NK-92 treated with Interleukin-12 subunit alpha and Interleukin-12 subunit beta, amount 100 ng/mL, for 24 hours (cell line): ENCODE data around the gene CSTF2.

ENCODE experiments used
- DNase-seq: peaks from one replicate; lab custom pipeline; 2025; lab: John Stamatoyannopoulos, UW

Gene CSTF2

GRCh38 chrX:100871594-100872560, 51.7 kb downstream of the CSTF2 start:
- no peak for DNase-seq

- DNase-seq = no peak
These were observed 54.1 kb downstream of the CSTF2 start, which contains the start of gene NOX1 for GRCh38 chrX:100874325-100874724. Gene NOX1 (minus strand): TSS chrX:100874359. CDS start chrX:100874139, 220 bp downstream.

- no peak for DNase-seq
These were observed 60.2 kb downstream of the CSTF2 start for GRCh38 chrX:100880368-100880767.

DNA sequence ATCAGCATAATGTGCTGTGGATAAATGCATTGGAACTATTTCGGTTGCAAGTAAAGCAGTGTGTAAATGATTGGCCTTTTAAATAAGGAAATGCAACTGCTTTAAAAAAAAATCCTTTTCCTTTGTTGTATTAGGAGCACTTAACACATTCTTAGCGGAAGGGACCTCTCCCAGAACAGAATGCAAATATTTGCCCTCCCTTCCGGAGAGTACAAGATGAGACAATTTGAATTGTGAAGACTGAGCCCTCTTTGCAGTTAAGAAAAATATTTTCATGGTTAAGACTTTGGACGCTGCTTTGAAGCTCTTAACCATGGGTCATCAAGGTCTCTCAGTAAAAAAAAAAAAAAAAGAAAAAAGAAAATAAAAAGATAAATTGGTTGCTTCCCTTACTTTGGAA, 63.5 kb downstream of the CSTF2 start:
- no peak for DNase-seq
